ENCODE data around the gene SHISA2. TPM values are rescaled to one million over a fixed set of nuclear protein-coding genes. Genes with fewer than 3 reads are reported as not detected.
"Not testable (repeated sequence)": the region's sequence is repeated elsewhere in the genome, so short reads cannot be mapped to it uniquely, and the experiment has no call there.

The SHISA2 gene
- total RNA-seq, 1 experiment from 2014 or later: 20.5 TPM

DNA sequence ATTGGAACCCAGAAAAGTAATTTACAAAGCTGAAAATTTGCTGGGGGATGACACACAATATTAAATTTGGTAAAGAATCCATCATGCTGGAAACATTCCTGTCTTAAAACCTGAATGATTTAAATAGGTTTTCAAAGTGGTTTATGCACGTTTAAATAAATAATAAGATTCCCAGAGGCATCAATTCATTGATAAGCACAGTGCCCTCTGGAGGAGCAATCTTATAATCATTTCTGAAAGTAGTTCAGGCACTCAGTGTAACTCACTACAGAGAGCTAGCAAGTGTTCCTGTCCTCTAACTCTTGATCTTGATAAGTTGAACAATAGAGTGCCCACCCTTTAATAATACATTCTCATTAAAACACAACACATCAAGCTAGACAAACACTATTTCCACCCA lies 43.5 kb upstream of the SHISA2 start:
- POLR2A ChIA-PET: no interaction called here
- ATAC-seq (no peak), DNase-seq (ENCODE audit: low spot score) (no peak)
- CTCF ChIA-PET: interaction anchor here (0.5 to 1.5 kb wide), 9 partner anchors 17 to 628 kb away, joined by 3 to 5 read pairs (median 3); no protein-coding TSS in a partner anchor
- TF ChIP-seq ZNF532 (CRISPR knock-in tag; IDR thresholded peaks at IDR 0.05; ENCODE audit: borderline replicate concordance) (no peak), NR3C1 (CRISPR knock-in tag; conservative IDR thresholded peaks at IDR 0.05; ENCODE audit: low read depth) (no peak)
- TF ChIP-seq, protein P1, sequence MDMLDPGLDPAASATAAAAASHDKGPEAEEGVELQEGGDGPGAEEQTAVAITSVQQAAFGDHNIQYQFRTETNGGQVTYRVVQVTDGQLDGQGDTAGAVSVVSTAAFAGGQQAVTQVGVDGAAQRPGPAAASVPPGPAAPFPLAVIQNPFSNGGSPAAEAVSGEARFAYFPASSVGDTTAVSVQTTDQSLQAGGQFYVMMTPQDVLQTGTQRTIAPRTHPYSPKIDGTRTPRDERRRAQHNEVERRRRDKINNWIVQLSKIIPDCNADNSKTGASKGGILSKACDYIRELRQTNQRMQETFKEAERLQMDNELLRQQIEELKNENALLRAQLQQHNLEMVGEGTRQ (CRISPR knock-in tag; IDR thresholded peaks at IDR 0.05): no peak
- TF ChIP-seq, protein P2, sequence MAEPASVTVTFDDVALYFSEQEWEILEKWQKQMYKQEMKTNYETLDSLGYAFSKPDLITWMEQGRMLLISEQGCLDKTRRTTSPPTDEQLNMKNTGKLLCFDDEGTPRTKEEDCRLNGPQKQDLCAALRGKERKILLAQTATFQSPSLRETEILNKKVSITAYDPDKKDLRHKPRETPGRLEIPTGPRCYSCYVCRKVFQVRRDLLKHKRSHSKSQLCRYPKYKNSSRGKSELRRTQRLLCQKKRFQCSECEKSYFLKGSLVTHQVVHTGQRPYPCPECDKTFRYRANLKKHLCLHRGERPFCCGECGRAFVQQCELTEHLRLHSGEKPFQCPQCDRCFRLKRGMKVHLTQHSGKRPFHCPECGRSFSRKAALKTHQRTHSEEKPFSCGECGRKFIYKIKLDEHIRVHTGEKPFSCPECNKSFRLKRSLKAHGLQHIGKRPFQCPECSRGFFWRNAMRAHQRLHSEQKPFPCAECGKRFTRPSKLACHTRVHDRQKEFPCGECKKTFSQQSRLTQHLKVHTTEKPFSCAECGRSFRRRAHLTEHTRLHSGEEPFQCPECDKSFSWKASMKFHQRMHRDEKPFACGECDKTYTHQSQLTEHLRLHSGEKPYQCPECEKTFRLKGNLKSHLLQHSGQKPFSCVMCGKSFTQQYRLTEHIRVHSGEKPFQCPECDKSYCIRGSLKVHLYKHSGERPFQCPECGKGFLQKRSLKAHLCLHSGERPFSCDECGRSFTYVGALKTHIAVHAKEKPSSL (CRISPR knock-in tag; conservative IDR thresholded peaks at IDR 0.05): no peak
- peaks cover 4% of the 10 kb centered on the region; the same call in 1 of the 2 replicates for H3K36me3 Mint-ChIP-seq
- no peak overlapping the region for H3K4me3 Mint-ChIP-seq
- H3K4me1 Mint-ChIP-seq: peaks cover 6% of the 10 kb centered on the region
- no peak overlapping the region for H3K27ac Mint-ChIP-seq
- H3K9me3 Mint-ChIP-seq: peaks cover 17% of the 10 kb centered on the region
- H3K27me3 Mint-ChIP-seq (ENCODE audit: low read depth): no peaks in the 10 kb centered on the region; the same call in 1 of the 2 replicates

- H3K4me1 Mint-ChIP-seq: peaks cover 19% of the 10 kb centered on the region
Measured at GRCh38 chr13:26076821-26077220, 25.0 kb upstream of the SHISA2 start.

DNA sequence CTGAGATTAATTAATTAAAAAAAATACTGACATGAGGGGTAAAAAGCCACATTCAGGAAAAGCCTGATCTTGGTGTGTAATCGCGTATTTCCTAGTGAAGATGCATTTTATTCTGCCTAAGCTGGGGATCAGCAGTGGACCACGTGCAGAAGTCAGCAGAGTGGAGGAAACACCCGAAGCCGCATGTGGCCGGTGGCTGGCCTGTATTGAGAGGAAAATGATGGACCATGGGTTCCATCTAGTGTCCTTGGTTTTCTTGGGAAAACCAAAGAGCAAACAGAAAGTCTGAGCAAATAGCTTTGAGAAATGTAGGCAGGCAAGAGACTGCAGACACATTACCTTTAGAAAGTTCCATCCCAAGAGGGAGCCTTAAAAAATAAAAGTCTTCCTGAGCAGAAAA lies 23.7 kb upstream of the SHISA2 start:
- CTCF ChIA-PET: interaction anchor here (0.9 to 2.0 kb wide), 6 partner anchors 10 to 702 kb away, joined by 3 to 5 read pairs (median 4); no protein-coding TSS in a partner anchor
- ATAC-seq (no peak), DNase-seq (ENCODE audit: low spot score) (no peak)
- POLR2A ChIA-PET: no interaction called here
- Mint-ChIP-seq H3K4me3 (no peak overlapping the region), H3K9me3 (peaks cover 4% of the 10 kb centered on the region; the same call in 1 of the 2 replicates), H3K36me3 (no peaks in the 10 kb centered on the region), H3K27me3 (ENCODE audit: low read depth) (no peaks in the 10 kb centered on the region), H3K4me1 (peaks cover 19% of the 10 kb centered on the region), H3K27ac (no peak overlapping the region)
- TF ChIP-seq GTF2I (CRISPR knock-in tag; conservative IDR thresholded peaks at IDR 0.05) (no peak), CREM (CRISPR knock-in tag; IDR thresholded peaks at IDR 0.05) (no peak), ZNF263 (CRISPR knock-in tag; IDR thresholded peaks at IDR 0.05; ENCODE audit: low read depth) (no peak), GABPB1 (CRISPR knock-in tag; IDR thresholded peaks at IDR 0.05) (no peak), ETV6 (CRISPR knock-in tag; IDR thresholded peaks at IDR 0.05) (no peak), E2F4 (CRISPR knock-in tag; IDR thresholded peaks at IDR 0.05; ENCODE audit: borderline replicate concordance, low read depth) (no peak), NR2C2 (CRISPR knock-in tag; IDR thresholded peaks at IDR 0.05) (no peak), SMAD4 (CRISPR knock-in tag; IDR thresholded peaks at IDR 0.05) (no peak), TEAD1 (CRISPR knock-in tag; IDR thresholded peaks at IDR 0.05) (no peak), SOX15 (CRISPR knock-in tag; IDR thresholded peaks at IDR 0.05) (no peak), OVOL2 (CRISPR knock-in tag; IDR thresholded peaks at IDR 0.05; ENCODE audit: borderline replicate concordance) (no peak)
- TF ChIP-seq, protein P3, sequence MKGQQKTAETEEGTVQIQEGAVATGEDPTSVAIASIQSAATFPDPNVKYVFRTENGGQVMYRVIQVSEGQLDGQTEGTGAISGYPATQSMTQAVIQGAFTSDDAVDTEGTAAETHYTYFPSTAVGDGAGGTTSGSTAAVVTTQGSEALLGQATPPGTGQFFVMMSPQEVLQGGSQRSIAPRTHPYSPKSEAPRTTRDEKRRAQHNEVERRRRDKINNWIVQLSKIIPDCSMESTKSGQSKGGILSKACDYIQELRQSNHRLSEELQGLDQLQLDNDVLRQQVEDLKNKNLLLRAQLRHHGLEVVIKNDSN (CRISPR knock-in tag; IDR thresholded peaks at IDR 0.05): no peak
- TF ChIP-seq, protein P4, sequence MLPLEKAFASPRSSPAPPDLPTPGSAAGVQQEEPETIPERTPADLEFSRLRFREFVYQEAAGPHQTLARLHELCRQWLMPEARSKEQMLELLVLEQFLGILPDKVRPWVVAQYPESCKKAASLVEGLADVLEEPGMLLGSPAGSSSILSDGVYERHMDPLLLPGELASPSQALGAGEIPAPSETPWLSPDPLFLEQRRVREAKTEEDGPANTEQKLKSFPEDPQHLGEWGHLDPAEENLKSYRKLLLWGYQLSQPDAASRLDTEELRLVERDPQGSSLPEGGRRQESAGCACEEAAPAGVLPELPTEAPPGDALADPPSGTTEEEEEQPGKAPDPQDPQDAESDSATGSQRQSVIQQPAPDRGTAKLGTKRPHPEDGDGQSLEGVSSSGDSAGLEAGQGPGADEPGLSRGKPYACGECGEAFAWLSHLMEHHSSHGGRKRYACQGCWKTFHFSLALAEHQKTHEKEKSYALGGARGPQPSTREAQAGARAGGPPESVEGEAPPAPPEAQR (CRISPR knock-in tag; IDR thresholded peaks at IDR 0.05): no peak
- TF ChIP-seq, protein P5, sequence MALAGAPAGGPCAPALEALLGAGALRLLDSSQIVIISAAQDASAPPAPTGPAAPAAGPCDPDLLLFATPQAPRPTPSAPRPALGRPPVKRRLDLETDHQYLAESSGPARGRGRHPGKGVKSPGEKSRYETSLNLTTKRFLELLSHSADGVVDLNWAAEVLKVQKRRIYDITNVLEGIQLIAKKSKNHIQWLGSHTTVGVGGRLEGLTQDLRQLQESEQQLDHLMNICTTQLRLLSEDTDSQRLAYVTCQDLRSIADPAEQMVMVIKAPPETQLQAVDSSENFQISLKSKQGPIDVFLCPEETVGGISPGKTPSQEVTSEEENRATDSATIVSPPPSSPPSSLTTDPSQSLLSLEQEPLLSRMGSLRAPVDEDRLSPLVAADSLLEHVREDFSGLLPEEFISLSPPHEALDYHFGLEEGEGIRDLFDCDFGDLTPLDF (CRISPR knock-in tag; IDR thresholded peaks at IDR 0.05): no peak
- TF ChIP-seq, protein P6, sequence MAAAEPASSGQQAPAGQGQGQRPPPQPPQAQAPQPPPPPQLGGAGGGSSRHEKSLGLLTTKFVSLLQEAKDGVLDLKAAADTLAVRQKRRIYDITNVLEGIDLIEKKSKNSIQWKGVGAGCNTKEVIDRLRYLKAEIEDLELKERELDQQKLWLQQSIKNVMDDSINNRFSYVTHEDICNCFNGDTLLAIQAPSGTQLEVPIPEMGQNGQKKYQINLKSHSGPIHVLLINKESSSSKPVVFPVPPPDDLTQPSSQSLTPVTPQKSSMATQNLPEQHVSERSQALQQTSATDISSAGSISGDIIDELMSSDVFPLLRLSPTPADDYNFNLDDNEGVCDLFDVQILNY (CRISPR knock-in tag; IDR thresholded peaks at IDR 0.05): no peak

More at GRCh38 chr13:26076821-26077220, 25.0 kb upstream of the SHISA2 start:
- H3K27ac Mint-ChIP-seq; H3K36me3 Mint-ChIP-seq; H3K9me3 Mint-ChIP-seq; H3K27me3 Mint-ChIP-seq (ENCODE audit: low read depth); H3K4me3 Mint-ChIP-seq; POLR2A ChIA-PET; DNase-seq (ENCODE audit: low spot score); ATAC-seq: not testable (repeated sequence)
- CTCF ChIA-PET: interaction anchor here (1.0 to 1.5 kb wide), 3 partner anchors 247 to 622 kb away, joined by 3 to 5 read pairs (median 4); no protein-coding TSS in a partner anchor

Measured in WTC11 (cell line).